ENCODE measurements around the gene PAX2. TPM values are rescaled to one million over a fixed set of nuclear protein-coding genes. Genes with fewer than 3 reads are reported as not detected.

Gene PAX2
- total and polyA plus RNA-seq, 2 of the 8 experiments (the other 6 are each of a cell fraction or from before 2014, with no cell fraction given) = 0.02 TPM; not detected in 1

DNA sequence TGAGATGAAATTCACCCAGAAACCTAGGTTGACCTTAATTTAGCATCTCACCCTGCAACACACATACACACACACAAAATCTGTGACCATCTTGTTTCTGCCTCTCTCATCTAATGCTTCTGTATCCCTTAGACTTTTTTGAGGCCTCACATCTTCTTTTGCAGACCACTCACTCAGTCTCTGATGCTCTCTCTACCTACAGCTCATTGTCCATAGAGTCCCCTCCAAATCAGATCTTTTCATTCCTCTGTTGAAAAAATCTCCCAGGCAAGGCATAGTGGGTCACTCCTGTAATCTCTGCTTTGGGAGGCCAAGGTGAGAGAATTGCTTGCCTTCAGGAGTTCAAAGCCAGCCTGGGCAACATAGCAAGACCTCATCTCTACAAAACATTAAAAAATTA, 17.6 kb upstream of the PAX2 start (continued):
- no peak for TF ChIP-seq USF2 (IDR thresholded peaks at IDR 0.05; ENCODE audit: low read length)
- TF ChIP-seq SAP30 (IDR thresholded peaks at IDR 0.05; ENCODE audit: insufficient read depth, insufficient replicate concordance, low read length) = no peak
- no peak for TF ChIP-seq RNF2 (IDR thresholded peaks at IDR 0.05; ENCODE audit: borderline replicate concordance, low read depth, low read length, missing control alignments, poor library complexity, severe bottlenecking)

Measured in H1 (cell line).